Measurements from ENCODE around the gene IFITM10. TPM values are rescaled to one million over a fixed set of nuclear protein-coding genes. Genes with fewer than 3 reads are reported as not detected.
"Not testable (repeated sequence)": the region's sequence is repeated elsewhere in the genome, so short reads cannot be mapped to it uniquely, and the experiment has no call there.

Gene IFITM10
- total RNA-seq, 1 donor from 2014 or later: 0.34 TPM

DNA sequence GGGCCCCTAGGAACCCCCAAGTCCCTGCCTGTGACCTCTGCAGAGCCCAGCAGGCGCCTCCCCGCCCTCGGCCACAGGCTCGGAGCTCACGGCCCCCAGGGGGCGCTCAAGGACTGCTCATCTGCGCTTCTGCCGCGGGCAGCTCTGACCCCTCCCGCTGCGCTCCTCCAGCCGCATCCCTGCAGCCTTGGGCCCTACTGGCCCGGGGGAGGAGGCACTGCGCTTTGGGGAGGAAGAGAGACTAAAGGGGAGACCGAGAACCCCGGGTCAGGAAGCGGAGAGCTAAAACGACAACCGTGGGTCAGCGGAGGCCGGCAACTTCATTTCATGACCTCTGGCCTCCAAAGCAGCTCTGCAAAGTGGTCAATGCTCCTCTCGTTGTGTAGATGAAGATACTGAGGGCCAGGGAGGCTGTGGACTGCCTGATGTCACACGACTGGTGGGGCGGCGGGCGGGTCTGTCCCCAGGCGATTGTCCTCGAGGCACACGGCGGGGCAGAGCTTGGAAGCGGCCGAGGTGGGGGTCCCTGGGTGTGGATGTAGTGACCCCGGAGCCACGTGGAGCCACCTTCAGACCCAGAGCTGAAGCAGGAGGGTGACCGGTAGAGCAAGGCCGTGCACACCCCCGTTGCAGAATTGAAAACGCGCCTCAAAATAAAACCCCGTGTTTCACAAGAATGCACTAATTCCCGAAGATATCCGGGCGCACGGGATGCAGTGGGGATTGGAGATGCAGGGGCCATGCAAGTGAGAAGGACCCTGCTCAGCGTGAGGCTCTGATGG, 56.1 kb downstream of the IFITM10 start:
- peak; percentile 66 for DNase-seq (ENCODE audit: low spot score)
- Mint-ChIP-seq H3K27ac (no peak overlapping the region), H3K27me3 (ENCODE audit: low read depth) (peaks cover 18% of the 10 kb centered on the region), H3K4me3 (ENCODE audit: low read depth) (no peak overlapping the region), H3K36me3 (ENCODE audit: low read depth) (no peaks in the 10 kb centered on the region), H3K4me1 (ENCODE audit: low read depth) (peaks cover 2% of the 10 kb centered on the region), H3K9me3 (no peaks in the 10 kb centered on the region)
- intact Hi-C loops (cut with micrococcal nuclease): loop anchor here (1.0 to 10.0 kb wide), 3 partner anchors 42 to 461 kb away; no protein-coding TSS in a partner anchor

- Mint-ChIP-seq H3K27ac (peak overlapping the region; percentile 20), H3K27me3 (ENCODE audit: low read depth) (peaks cover 24% of the 10 kb centered on the region)
- intact Hi-C loops (cut with micrococcal nuclease): loop anchor here (1.0 to 10.0 kb wide), 3 partner anchors 41 to 461 kb away; no protein-coding TSS in a partner anchor
These were observed 56.9 kb downstream of the IFITM10 start for GRCh38 chr11:1693327-1694063.

GRCh38 chr11:1692708-1693326, 57.6 kb downstream of the IFITM10 start:
- Mint-ChIP-seq H3K4me3 (ENCODE audit: low read depth) (peak overlapping the region; percentile 69), H3K27me3 (ENCODE audit: low read depth) (peaks cover 24% of the 10 kb centered on the region), H3K9me3 (no peaks in the 10 kb centered on the region), H3K27ac (no peak overlapping the region), H3K4me1 (ENCODE audit: low read depth) (no peaks in the 10 kb centered on the region), H3K36me3 (ENCODE audit: low read depth) (no peaks in the 10 kb centered on the region)
- intact Hi-C loops (cut with micrococcal nuclease): loop anchor here (5.0 to 10.0 kb wide), 2 partner anchors 41 to 462 kb away; no protein-coding TSS in a partner anchor
- DNase-seq (ENCODE audit: low spot score): no peak

More at GRCh38 chr11:1693327-1694063, 56.9 kb downstream of the IFITM10 start:
- Mint-ChIP-seq H3K4me1 (ENCODE audit: low read depth) (peaks cover 2% of the 10 kb centered on the region), H3K9me3 (no peaks in the 10 kb centered on the region), H3K4me3 (ENCODE audit: low read depth) (peak overlapping the region; percentile 69), H3K36me3 (ENCODE audit: low read depth) (no peaks in the 10 kb centered on the region)
- DNase-seq (ENCODE audit: low spot score): peak; percentile 59

DNA sequence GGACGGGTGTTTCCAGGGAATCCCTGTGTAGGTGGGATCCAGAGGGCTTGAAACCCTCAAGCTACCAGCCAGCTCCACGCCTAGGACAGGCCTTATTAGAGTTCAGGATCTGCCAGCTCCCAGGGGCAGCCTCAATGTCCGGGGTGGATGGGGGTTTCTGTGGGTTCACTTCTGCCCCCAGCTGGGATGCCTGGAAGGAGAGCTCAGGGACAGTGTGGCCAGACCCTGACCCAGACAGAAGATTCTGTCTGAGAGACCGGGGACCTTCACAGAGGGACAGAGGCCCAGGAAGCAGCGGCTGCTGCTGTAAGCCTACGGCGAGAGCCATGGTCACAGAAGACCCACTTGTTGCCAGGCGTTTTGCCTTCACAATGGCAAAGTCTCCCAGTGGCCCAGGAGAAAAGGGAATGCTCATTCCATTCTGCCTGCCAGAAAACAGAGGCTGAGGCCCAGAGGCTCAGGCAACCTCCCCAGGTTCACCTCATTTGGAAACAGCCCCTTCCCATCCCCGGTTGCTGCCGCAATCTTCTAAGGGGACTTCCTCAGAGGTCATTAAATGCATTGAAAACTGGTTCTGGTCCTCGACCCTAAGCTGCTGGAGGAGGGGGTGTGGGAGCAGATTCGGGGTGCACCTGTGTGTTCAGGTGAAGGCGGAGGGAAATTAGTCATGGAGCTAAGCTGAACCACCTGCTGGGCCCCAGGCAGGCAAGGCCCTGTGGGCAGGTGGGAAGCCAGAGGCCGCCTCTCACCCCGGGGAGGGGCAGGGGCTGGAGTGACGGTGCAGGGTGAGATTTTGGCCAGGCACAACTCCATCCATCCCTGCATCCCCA, 58.3 kb downstream of the IFITM10 start:
- Mint-ChIP-seq H3K9me3 (no peaks in the 10 kb centered on the region), H3K27me3 (ENCODE audit: low read depth) (peaks cover 22% of the 10 kb centered on the region), H3K4me1 (ENCODE audit: low read depth) (no peaks in the 10 kb centered on the region), H3K4me3 (ENCODE audit: low read depth) (no peak overlapping the region), H3K36me3 (ENCODE audit: low read depth) (no peaks in the 10 kb centered on the region), H3K27ac (no peak overlapping the region)
- intact Hi-C loops (cut with micrococcal nuclease): loop anchor here (5.0 to 10.0 kb wide), 2 partner anchors 40 to 463 kb away; no protein-coding TSS in a partner anchor
- no peak for DNase-seq (ENCODE audit: low spot score)

GRCh38 chr11:1691026-1691877, 59.1 kb downstream of the IFITM10 start:
- intact Hi-C loops (cut with micrococcal nuclease): loop anchor here (5.0 to 10.0 kb wide), 2 partner anchors 39 to 464 kb away; no protein-coding TSS in a partner anchor
- Mint-ChIP-seq H3K27ac (no peak overlapping the region), H3K4me3 (ENCODE audit: low read depth) (no peak overlapping the region), H3K27me3 (ENCODE audit: low read depth) (peaks cover 19% of the 10 kb centered on the region), H3K4me1 (ENCODE audit: low read depth) (no peaks in the 10 kb centered on the region), H3K36me3 (ENCODE audit: low read depth) (no peaks in the 10 kb centered on the region), H3K9me3 (no peaks in the 10 kb centered on the region)
- DNase-seq (ENCODE audit: low spot score): no peak

- Mint-ChIP-seq H3K4me1 (ENCODE audit: low read depth) (no peaks in the 10 kb centered on the region), H3K27ac (no peak overlapping the region), H3K9me3 (no peaks in the 10 kb centered on the region), H3K27me3 (ENCODE audit: low read depth) (peaks cover 16% of the 10 kb centered on the region), H3K4me3 (ENCODE audit: low read depth) (no peak overlapping the region), H3K36me3 (ENCODE audit: low read depth) (no peaks in the 10 kb centered on the region)
- intact Hi-C loops (cut with micrococcal nuclease): loop anchor here (5.0 to 10.0 kb wide), 2 partner anchors 38 to 464 kb away; no protein-coding TSS in a partner anchor
- no peak for DNase-seq (ENCODE audit: low spot score)
These were observed 60.0 kb downstream of the IFITM10 start for GRCh38 chr11:1690167-1691025.

DNA sequence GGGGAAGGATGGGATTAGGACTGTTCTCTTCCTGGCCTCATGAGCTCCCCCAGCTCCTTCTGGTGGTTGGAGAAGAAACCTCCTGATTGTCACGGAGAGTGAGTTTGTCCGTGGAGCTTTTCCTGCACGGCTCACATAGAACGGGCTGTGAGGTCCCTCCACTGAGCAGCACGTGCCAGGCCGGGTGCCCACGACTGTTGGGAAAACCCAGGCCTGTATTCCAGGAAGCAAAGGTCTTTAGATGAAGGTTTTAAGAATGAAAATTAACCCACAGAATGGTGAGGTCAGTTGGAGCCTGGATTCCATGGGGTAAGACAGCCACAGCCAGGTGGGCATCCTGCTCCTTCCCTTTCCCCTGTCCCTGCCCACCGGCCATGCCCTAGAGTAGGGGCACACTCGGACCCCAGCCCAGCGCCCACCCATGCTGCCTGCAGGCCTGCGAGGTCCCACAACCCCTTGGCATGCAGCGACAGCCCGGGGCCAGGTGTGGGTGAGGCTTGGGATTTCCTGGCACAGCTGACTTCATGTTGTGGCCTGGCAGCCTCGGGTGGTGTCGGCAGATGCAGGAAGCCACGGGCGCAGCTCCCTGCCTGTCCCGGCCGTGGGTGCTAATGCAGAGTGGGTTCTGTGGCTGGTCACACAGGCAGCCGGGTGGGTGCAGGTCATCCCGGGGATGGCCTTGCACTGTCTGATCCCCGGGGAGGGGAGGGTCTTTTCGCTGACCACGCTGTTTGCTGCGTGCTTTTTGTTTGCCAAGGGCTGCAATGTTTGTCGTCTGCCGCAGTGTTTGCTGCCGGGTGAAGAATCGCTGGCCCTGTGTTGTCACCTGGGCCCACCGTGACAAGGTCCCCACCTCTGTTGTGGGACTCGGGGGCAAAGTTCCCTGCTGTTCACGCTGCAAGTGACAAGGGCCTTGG, 60.9 kb downstream of the IFITM10 start:
- not testable (repeated sequence) for H3K4me3 Mint-ChIP-seq (ENCODE audit: low read depth); DNase-seq (ENCODE audit: low spot score); H3K36me3 Mint-ChIP-seq (ENCODE audit: low read depth); H3K27ac Mint-ChIP-seq; H3K9me3 Mint-ChIP-seq; H3K4me1 Mint-ChIP-seq (ENCODE audit: low read depth)
- intact Hi-C loops (cut with micrococcal nuclease): loop anchor here (5.0 to 10.0 kb wide), 2 partner anchors 37 to 465 kb away; no protein-coding TSS in a partner anchor
- peaks cover 16% of the 10 kb centered on the region for H3K27me3 Mint-ChIP-seq (ENCODE audit: low read depth)

- intact Hi-C loops (cut with micrococcal nuclease); DNase-seq (ENCODE audit: low spot score); H3K9me3 Mint-ChIP-seq; H3K4me3 Mint-ChIP-seq (ENCODE audit: low read depth); H3K4me1 Mint-ChIP-seq (ENCODE audit: low read depth); H3K27ac Mint-ChIP-seq; H3K36me3 Mint-ChIP-seq (ENCODE audit: low read depth): not testable (repeated sequence)
- H3K27me3 Mint-ChIP-seq (ENCODE audit: low read depth): peaks cover 15% of the 10 kb centered on the region
These were observed 62.0 kb downstream of the IFITM10 start for GRCh38 chr11:1688336-1688947.

GRCh38 chr11:1686220-1686619, 64.2 kb downstream of the IFITM10 start:
- H3K27ac Mint-ChIP-seq; H3K4me3 Mint-ChIP-seq (ENCODE audit: low read depth); intact Hi-C loops (cut with micrococcal nuclease); DNase-seq (ENCODE audit: low spot score); H3K4me1 Mint-ChIP-seq (ENCODE audit: low read depth); H3K36me3 Mint-ChIP-seq (ENCODE audit: low read depth); H3K9me3 Mint-ChIP-seq: not testable (repeated sequence)
- H3K27me3 Mint-ChIP-seq (ENCODE audit: low read depth): peaks cover 13% of the 10 kb centered on the region

Data from activated T-helper 2 cell treated with anti-CD3 and anti-CD28 coated beads, Interferon-gamma antibody, Interleukin-2, Interleukin-4, amounts not matched to agents 10 μg/mL and 5 μg/mL and 100 μg/mL, durations not matched to agents 14 hours and 24 hours and 36 hours (primary cell).